Measurements from ENCODE around the gene TRIM39.
A peak's percentile ranks its signal among the peaks of the same experiment; 100 is the strongest.
"Not testable (repeated sequence)": the region's sequence is repeated elsewhere in the genome, so short reads cannot be mapped to it uniquely, and the experiment has no call there.

The TRIM39 gene

DNA sequence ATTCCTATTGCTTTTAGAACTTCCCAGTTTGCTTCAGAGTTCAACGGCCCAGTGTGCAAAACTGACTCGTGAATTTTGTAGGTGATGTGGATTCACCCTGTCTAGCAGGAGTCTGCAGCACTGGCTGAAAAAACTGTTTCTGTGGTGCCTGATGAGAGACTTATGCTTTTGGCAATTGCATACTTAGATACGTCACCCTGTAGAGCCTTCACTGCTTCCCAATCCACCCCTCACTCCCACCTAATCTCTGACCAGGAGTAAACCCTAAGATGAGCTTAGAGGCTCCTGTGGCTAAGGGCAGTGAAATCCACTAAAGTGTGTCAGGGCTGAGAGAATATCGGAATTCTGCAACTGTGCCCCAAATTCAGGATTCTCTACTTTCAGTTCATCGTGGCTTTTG, 32.5 kb downstream of the TRIM39 start:
- no peak overlapping the region for H3K27ac ChIP-seq
- in situ Hi-C loops (cut with HindIII; ENCODE audit: low pct_ligation_motif_present, low sequenced_read_pairs), result no loop called here
- TF ChIP-seq, protein P1, sequence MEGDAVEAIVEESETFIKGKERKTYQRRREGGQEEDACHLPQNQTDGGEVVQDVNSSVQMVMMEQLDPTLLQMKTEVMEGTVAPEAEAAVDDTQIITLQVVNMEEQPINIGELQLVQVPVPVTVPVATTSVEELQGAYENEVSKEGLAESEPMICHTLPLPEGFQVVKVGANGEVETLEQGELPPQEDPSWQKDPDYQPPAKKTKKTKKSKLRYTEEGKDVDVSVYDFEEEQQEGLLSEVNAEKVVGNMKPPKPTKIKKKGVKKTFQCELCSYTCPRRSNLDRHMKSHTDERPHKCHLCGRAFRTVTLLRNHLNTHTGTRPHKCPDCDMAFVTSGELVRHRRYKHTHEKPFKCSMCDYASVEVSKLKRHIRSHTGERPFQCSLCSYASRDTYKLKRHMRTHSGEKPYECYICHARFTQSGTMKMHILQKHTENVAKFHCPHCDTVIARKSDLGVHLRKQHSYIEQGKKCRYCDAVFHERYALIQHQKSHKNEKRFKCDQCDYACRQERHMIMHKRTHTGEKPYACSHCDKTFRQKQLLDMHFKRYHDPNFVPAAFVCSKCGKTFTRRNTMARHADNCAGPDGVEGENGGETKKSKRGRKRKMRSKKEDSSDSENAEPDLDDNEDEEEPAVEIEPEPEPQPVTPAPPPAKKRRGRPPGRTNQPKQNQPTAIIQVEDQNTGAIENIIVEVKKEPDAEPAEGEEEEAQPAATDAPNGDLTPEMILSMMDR (IDR thresholded peaks at IDR 0.05; ENCODE audit: low read depth, low read length, missing control alignments), result no peak
- H3K27me3 ChIP-seq (replicated peaks), result peaks cover 35% of the 10 kb centered on the region
- no peak for DNase-seq
- no peaks in the 10 kb centered on the region for H3K36me3 ChIP-seq (replicated peaks)
- H3K4me3 ChIP-seq (ENCODE audit: low read depth, low read length), result no peak overlapping the region

GRCh38 chr6:30360139-30360538, 33.4 kb downstream of the TRIM39 start:
- no peaks in the 10 kb centered on the region for H3K36me3 ChIP-seq (replicated peaks)
- TF ChIP-seq, protein P1 (IDR thresholded peaks at IDR 0.05; ENCODE audit: low read depth, low read length, missing control alignments), result no peak
- H3K4me3 ChIP-seq (ENCODE audit: low read depth, low read length), result no peak overlapping the region
- DNase-seq, result no peak
- peaks cover 41% of the 10 kb centered on the region for H3K27me3 ChIP-seq (replicated peaks)
- in situ Hi-C loops (cut with HindIII; ENCODE audit: low pct_ligation_motif_present, low sequenced_read_pairs), result no loop called here
- no peak overlapping the region for H3K27ac ChIP-seq

DNA sequence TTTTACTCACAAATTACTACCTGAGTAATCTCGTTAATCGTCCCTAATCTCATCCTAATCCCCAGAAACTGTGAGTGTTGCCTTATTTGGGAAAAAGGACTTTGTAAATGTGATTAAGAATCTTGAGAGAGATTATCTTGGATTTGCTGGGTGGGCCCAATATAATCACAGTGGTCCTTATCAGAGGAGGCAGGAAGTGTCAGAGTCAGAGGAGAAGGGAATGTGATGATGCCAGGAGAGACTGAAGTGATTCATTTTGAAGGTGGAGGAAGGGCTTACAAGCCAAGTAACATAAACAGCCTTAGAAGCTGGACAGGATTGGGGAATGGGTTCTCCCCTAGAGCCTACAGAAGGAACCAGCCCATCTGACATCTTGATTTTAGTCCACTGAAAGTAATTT, 34.9 kb downstream of the TRIM39 start:
- Histone ChIP-seq H3K27ac (no peak overlapping the region), H3K36me3 (replicated peaks) (no peaks in the 10 kb centered on the region), H3K27me3 (replicated peaks) (peaks cover 46% of the 10 kb centered on the region), H3K4me3 (ENCODE audit: low read depth, low read length) (no peak overlapping the region)
- peak; percentile 12 for DNase-seq
- TF ChIP-seq, protein P1 (IDR thresholded peaks at IDR 0.05; ENCODE audit: low read depth, low read length, missing control alignments), result no peak
- in situ Hi-C loops (cut with HindIII; ENCODE audit: low pct_ligation_motif_present, low sequenced_read_pairs), result no loop called here

- TF ChIP-seq, protein P1 (IDR thresholded peaks at IDR 0.05; ENCODE audit: low read depth, low read length, missing control alignments), result no peak
- in situ Hi-C loops (cut with HindIII; ENCODE audit: low pct_ligation_motif_present, low sequenced_read_pairs), result no loop called here
- Histone ChIP-seq H3K27me3 (replicated peaks) (peaks cover 40% of the 10 kb centered on the region), H3K36me3 (replicated peaks) (no peaks in the 10 kb centered on the region), H3K27ac (no peak overlapping the region), H3K4me3 (ENCODE audit: low read depth, low read length) (no peak overlapping the region)
- DNase-seq, result no peak
Measured at GRCh38 chr6:30363459-30363858, 36.7 kb downstream of the TRIM39 start.

GRCh38 chr6:30364591-30364990, 37.9 kb downstream of the TRIM39 start:
- in situ Hi-C loops (cut with HindIII; ENCODE audit: low pct_ligation_motif_present, low sequenced_read_pairs), result no loop called here
- TF ChIP-seq, protein P1 (IDR thresholded peaks at IDR 0.05; ENCODE audit: low read depth, low read length, missing control alignments), result no peak
- DNase-seq, result no peak
- Histone ChIP-seq H3K27ac (no peak overlapping the region), H3K27me3 (replicated peaks) (peaks cover 29% of the 10 kb centered on the region), H3K36me3 (replicated peaks) (no peaks in the 10 kb centered on the region), H3K4me3 (ENCODE audit: low read depth, low read length) (no peak overlapping the region)

DNA sequence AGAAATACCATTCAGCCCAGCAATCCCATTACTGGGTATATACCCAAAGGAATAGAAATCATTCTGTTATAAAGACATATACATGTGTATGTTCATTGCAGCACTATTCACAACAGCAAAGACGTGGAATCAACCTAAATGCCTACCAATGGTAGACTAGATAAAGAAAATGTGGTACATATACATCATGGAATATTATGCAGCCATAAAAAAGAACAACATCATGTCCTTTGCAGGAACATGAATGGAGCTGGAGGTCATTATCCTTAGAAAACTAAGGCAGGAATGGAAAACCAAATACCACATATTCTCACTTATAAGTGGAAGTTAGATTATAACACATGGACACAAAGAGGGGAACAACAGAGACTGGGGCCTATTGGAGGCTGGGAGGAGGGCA, 42.6 kb downstream of the TRIM39 start:
- H3K27ac ChIP-seq; H3K4me3 ChIP-seq (ENCODE audit: low read depth, low read length); in situ Hi-C loops (cut with HindIII; ENCODE audit: low pct_ligation_motif_present, low sequenced_read_pairs); DNase-seq; H3K36me3 ChIP-seq (replicated peaks): not testable (repeated sequence)
- peaks cover 10% of the 10 kb centered on the region for H3K27me3 ChIP-seq (replicated peaks)

Measured in brain microvascular endothelial cell (primary cell).